GM19372 (cell line): ENCODE results near the gene TANGO2.

Experiments
- ATAC-seq: cut with Tn5 transposase; IDR thresholded peaks from one replicate; pipeline ENCODE4 v1.9.1; 2021; ENCODE audit warnings: mild to moderate bottlenecking, low read depth, moderate library complexity; ENCODE audit not compliant: unreplicated experiment

Gene TANGO2

DNA sequence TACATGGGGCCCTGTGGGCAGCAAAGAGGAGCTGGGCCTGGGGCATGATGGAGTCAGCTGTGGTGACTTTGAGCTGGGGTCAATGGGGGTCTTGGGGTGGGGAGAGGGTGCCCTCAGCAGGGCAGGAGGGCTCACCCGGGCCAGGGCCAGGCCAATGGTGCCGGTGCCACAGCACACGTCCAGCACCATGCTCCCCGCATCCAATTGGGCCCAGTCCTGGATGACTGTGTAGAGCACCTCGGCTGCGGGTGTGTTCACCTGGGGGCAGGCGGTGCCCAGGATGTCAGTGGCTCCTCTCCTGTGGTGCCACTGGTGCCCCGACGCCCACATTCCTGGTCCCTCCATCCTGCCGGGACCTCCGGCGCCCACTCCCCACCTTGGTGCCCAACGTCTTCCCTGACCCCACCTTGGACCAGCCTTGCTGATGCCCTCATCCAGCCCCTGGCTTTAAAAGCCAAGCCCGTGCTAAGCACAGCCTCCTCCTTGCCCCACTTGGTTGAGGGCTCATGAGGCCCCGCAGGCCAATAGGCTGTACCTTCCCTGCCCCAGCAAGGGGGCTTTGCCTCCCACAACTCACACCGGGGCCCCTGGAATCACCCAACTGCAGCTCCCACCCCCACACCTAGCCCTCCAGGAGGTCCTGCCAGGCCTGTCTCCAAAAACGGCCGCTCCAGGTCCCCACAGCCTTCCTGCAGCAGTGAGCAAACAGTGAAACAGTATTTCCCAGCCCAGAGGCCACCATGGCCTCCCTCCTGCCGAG lies 92.8 kb downstream of the TANGO2 start:
- ATAC-seq: no peak

DNA sequence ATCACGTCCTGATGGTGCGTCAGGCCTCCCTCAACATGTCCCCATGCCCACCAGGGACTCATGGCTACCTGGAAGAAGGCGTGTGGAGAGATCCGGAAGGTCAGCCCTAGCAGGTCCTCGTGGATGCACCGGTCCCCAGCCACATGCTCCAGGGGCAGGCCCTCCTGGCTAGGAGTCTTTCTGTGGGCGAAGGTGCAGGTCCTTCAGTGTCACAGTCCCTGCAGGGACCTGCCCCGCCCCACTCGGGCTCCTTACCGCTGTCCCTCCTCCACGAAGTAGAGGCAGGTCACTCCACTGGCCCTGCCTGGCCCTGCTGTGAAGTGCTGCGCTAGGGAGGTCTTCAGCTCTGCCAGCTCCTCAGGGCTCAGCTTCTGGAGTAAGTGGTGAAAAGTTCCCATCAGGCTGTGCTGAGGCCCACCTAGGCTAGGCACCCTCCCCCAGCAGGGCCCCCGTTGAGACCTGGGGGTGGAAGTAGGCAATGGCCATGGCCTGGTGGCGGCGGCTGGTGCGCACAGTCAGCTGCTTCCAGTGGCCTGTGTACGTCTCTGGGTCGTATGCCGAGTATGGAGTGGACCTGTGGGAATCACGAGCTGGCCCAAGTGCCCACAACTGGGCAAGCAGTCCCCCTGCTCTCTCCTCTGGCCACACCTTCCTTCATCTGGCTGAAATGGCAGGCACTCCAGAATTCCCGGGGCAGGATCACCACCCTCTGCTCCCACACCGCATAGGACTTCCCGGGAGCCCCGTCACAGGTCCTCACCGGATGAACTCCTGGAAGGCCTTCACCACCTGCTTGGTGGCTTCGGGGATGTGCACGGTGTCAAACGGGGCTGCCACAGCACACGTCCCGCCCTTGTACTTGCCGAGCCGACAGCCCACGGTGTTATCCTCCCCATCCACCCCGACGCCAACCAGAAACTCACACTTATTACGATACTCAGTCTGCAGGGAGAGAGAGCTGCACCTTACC lies 93.9 kb downstream of the TANGO2 start:
- ATAC-seq: no peak

DNA sequence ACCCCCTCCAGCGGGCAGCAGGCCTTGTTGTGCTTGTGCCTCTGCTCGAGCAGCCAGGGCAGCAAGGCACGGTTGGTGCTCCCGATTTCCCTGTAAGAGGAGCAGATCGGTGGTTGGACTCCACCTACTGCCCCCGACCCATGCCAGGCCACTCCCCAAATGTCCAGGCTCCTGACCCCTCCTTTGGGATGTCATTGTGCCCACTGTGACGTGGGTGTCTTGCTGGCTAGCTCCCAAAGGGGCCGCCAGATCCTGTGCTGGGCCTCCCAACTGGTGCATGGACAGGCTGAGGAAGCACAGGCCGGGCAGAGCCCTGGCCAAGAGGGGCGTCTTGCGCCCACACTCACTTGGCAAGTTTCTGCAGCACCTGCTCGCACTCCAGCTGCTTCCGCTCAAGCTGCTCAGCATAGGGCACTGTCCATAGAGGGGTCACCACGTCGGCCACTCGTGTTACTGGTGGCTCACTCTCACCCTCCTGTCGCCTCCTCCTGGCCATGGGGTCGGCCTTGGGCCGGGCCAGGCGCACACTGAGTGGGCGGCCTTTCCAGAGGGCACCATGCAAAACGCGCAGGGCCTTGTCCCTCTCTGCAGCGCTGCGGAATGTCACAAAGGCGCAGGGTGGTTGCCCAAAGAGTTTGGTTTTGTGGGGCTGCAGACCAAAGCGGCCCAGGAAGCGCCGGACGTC lies 94.9 kb downstream of the TANGO2 start, which contains the start of gene RANBP1:
TSS of gene RANBP1 (plus strand) at position 414 of the 685 bp plus-strand sequence. CDS start at position 495, 81 bp downstream.
- ATAC-seq: no peak

DNA sequence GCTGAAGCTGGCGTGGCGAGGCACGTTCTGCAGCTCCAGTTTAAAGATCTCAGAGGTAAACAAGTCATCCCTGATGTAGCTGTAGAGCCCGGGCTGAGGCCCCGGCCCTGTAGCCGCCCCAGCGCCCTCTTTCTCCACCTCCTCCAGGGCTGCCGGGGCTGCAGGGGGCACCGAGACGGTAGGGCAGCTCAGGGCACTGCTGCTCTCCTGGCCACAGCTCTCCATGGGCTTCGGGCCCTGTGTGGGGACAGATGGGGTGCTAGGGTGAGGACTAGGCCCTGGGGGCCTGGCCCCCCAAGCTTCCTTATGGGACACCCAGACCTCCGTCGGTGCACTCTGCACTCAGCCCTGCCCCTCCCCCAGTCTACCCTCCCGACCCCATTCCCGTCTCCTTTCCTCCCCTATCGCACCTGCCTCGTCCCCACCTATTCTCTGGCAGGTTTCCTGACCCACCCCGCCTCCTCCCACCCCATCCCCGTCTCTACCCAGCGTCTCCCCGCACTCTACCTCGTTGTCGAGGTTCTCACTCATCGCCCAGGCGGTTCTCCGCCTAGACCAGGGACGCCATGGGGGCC lies 95.6 kb downstream of the TANGO2 start:
- no peak for ATAC-seq
